SK-N-DZ (cell line): Measurements from ENCODE around the gene IL27RA.
A peak's percentile ranks its signal among the peaks of the same experiment; 100 is the strongest.

ENCODE experiments used
- DNase-seq: peaks from one replicate; pipeline ENCODE4 v3.0.0-alpha.2; 2015; ENCODE audit warnings: low spot score

IL27RA gene

DNA sequence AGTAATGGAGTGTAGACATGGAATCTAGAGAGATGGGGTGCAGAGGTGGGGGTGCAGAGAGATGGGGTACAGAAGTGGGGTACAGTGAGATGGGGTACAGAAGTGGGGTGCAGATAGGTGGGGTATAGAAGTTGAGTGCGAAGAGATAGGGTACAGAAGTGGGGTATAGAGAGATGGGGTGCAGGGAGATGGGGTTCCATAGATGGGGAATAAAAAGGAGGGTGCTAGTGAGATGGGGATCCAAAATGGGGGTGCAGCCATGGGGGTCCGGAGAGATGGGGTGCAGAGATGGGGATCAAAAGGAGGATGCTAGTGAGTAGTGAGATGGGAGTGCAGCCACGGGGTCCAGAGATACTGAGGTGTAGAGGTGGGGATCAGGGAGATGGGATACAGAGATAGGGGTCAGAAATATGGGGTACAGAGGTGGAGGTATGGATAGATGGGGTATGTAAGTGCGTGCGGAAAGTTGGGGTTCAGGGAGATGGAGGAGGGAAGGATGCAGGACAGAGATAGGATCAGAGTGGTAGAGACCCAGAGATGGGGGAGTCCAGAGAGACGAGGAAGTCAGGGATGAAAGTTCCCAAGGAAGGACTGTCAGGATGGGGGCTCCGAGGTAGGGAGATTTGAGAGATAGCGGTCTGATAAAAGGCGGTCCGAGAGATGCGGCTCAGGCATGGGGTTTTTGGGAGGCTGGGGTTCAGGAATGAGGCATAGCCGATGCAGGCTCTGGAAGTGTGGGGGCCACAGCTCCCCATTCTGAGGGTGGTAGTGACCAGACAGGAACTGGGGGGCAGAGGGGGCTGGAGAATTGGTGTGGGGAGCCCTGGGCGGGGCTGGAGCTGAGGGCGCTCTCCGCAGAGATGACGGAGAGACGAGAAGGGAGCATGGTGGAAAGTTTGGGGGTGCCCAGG, 26.9 kb downstream of the IL27RA start:
- DNase-seq = no peak

DNA sequence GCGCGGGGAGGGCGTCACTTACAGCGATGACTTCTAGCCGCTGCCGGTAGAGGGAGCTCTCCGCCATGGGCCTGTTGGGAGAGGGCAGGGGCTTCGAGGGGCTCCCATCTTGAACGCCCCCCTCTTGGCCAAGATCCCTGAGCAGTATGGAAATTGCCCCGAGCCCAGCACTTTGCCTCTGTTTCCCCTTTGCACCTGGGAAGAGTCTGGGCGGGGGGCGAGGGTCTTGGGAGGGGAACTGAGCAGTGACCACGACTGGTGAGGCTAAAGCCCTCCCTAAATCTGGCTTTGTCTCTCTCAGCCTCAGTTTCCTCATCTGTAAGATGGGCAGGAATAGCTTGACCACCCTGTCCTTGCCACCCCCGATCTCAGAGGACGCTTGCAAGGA, 27.5 kb downstream of the IL27RA start:
- DNase-seq = no peak

DNA sequence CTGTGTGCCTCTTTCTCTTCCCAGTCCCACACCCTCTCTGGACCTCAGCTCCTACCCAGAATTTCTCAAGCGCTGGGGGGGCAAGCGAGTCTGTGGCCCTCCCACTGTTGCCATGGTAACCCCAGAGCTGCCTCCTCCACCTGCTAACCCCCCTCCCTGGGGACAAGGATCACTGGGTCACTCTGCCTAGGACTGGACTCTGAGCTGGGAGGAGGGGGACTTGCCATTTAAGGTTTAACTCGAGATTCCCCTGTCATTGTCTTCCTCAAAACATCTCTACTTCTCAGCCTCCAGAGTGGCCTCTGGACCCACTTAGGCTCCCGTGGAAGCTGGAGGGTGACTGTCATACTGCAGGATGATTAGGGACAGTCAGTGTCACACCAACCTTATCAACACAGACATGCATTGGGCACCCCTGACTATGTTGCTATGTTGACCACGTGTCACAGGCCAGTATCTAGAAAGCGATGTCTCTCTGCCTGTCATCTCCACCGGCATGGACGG, 28.1 kb downstream of the IL27RA start:
- no peak for DNase-seq

DNA sequence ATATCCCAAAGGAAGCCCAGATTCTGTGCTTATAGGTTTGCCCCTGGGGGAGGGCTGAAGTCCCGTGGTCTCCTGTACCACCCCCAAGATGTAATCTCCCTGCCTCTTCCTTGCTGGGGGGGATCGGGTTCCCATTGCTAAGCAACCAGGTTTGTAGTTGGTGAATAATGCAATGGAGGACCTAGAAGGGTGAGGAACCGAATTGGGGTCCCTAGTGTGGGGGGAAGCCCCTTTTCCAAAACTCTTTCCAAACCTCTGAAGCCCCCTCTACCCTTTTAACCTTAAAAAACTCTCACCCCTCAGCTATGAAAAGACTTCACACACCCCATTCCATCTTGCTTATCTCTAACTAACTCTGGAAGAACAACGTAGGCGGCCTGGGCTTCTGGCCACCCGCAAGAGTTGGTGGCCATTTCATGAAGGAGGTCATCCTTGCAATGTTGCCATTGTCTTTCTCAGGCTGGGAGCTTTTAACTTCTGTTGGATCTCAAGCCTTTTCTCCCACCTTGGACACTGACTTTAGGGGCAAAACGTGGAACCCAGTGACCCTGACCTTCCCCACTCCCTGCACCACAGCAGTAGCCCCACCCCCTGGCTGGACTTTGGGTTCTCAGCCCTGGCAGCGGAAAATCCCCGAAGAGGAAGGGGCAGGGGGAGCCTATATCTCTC, 29.7 kb downstream of the IL27RA start:
- no peak for DNase-seq

DNA sequence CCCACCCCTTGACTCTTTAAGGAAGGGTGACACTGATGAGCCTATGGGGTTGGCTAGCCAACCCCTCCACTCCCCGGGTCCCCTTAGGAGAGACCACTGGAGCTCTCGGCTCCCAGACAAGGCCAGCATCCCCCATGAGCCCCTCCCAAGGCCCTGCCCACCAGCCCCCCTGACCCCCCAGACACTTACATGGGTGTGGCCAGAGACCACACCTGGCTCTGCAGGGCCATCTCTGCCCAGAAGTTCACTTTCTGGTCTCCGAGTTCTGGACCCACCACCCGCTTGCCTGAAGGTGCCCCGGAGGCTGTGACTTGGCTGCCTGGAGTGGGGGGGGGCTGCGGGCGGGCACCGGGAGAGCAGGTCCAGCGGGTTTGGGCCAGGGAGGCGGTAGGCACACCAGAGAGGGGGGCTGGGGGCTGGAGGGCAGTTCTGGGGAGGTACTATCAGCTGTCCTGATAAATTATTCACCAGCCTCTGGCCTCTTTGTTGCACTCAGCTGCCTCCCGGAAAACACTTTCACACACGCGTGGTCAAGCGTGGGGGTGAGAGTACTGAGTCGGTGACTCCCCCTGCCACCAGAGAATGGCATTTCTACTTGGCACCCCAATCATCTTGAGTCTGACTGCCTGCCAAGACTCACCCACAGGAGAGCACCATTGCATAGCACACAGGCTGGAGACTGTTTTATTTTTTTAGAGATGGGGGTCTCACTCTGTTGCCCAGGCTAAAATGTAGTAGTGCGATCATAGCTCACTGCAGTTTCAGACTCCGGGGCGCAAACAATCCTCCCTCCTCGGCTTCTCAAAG, 30.4 kb downstream of the IL27RA start, which contains the start of gene PALM3:
PALM3 (minus strand) TSS at position 326 of the 807 bp plus-strand sequence; CDS start at position 230, 96 bp downstream.
- DNase-seq = no peak

DNA sequence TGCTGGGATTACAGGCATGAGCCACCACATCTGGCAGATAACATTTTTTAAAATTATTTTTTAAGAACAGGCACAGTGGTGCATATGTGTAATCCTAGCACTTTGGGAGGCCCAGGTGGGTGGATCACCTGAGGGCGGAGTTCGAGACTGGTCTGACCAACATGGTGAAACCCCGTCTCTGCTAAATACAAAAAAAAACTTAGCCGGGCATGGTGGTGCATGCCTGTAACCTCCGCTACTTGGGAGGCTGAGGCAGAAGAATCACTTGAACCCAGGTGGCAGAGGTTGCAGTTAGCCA, 30.9 kb downstream of the IL27RA start:
- DNase-seq = no peak

DNA sequence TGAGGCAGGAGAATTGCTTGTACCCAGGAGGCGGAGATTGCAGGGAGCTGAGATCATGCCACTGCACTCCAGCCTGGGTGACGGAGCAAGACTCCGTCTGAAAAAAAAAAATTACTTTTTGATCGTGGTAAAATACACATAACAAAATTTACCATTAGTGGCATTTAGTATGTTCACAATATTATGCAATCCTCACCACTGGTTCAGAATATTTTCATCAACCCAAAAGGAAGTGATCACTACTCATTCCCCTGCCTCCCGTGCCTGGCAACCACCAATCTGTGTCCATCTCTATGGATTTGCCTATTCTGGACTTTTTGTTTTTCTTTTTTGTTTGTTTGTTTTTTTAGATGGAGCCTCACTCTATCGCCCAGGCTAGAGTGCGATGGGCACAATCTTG, 31.5 kb downstream of the IL27RA start:
- DNase-seq = no peak

DNA sequence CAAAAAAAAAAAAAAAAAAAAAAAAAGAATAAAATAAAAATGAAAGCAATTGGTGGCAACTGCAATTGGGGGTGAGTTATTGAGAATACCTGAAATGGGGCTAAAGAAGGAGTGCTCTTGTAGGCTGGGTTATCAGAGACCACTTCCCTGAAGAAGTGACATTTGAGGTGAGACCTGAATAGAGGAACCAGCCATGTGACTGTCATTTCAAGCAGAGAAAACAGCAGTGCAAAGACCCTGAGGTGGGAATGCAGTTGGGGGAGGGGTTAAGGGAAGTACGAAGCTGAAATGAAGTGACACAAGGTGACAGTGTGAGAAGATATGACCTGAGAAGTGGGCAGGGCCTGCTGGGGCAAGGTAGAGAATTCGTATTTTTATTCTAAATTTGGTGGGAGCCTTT, 34.6 kb downstream of the IL27RA start:
- DNase-seq = no peak

DNA sequence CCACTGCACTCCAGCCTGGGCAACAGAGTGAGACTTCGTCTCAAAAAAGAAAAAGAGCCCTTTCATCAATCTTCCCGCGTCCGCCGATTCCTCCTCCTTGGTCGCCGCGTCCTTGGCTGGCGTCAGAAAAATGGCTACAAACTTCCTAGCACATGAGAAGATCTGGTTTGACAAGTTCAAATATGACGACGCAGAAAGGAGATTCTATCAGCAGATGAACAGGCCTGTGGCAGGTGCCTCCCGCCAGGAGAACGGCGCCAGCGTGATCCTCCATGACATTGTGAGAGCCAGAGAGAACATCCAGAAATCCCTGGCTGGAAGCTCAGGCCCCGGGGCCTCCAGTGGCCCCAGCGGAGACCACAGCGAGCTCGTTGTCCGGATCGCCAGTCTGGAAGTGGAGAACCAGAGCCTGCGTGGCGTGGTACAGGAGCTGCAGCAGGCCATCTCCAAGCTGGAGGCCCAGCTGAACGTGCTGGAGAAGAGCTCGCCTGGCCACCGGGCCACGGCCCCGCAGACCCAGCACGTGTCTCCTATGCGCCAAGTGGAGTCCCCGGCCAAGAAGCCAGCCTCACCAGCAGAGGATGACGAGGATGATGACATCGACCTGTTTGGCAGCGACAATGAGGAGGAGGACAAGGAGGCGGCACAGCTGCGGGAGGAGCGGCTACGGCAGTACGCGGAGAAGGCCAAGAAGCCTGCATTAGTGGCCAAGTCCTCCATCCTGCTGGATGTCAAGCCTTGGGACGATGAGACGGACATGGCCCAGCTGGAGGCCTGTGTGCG, 38.9 kb downstream of the IL27RA start:
- peak; percentile 43 for DNase-seq

DNA sequence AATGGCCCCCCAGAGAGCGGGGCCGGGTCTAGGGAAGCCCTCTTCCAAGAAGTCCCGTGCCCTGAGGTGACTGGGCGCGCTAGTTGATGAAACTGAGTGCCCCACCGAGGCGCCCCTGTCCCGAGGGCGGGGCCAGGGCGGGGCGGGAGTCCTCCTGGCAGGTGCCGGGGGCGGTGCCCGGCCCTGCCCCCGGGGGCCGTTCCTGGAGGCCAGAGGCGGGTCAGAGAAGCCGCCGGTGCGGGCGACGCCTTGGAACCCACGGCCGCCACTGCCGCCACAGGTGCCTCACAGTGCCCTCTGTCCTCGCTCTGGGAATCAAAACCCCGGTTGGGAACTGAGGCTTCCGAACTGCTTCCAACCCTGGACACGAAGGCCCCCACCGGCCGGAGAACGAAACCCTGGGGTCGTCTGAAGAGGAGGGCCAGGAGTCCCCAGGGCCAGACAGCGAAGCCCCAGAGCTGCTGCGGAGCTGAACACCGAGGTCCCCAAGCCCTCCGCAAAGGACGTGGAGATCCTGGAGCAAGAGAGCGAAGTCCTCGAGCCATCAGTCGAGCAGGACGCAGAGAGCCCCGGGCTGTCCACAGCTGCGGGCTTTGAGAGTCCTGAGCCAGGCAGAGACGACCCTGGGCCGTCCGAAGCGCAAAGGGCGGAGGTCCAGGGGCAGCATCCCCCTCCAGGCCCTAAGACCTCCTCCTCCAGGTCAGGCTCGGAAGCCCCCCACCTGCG, 41.1 kb downstream of the IL27RA start, which contains the start of gene MISP3:
MISP3 (plus strand) TSS at position 252 of the 726 bp plus-strand sequence. CDS start 524 bp downstream, outside the sequence.
- peak; percentile 41 for DNase-seq

DNA sequence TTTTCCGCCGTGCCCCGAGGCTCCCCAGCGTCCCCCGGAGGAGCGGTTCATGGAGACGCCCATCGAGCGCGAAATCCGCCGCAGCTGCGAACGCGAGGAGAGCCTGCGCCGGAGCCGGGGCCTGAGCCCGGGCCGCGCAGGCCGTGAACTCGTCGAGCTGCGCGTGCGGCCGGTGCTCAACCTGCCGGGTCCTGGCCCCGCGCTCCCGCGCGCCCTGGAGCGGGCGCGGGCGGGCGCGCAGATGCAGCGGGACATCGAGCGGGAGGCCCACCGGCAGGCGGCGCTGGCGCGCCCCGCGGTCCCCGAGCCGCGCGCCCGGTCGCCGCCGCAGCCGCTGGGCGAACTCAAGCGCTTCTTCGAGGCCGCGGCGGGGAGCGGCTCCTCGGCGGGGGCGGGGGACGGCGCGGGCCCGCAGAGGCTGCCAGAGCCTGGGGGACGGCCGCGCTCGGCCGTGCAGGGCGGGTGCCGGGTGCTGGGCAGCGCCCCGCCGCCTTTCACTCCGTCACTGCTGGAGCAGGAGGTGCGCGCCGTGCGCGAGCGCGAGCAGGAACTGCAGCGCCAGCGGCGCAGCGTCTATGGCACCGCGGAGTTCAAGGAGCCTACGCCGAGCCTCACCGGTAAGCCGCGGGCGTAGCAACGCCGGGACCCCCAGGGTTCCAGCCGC, 41.8 kb downstream of the IL27RA start:
- DNase-seq = peak; percentile 60

DNA sequence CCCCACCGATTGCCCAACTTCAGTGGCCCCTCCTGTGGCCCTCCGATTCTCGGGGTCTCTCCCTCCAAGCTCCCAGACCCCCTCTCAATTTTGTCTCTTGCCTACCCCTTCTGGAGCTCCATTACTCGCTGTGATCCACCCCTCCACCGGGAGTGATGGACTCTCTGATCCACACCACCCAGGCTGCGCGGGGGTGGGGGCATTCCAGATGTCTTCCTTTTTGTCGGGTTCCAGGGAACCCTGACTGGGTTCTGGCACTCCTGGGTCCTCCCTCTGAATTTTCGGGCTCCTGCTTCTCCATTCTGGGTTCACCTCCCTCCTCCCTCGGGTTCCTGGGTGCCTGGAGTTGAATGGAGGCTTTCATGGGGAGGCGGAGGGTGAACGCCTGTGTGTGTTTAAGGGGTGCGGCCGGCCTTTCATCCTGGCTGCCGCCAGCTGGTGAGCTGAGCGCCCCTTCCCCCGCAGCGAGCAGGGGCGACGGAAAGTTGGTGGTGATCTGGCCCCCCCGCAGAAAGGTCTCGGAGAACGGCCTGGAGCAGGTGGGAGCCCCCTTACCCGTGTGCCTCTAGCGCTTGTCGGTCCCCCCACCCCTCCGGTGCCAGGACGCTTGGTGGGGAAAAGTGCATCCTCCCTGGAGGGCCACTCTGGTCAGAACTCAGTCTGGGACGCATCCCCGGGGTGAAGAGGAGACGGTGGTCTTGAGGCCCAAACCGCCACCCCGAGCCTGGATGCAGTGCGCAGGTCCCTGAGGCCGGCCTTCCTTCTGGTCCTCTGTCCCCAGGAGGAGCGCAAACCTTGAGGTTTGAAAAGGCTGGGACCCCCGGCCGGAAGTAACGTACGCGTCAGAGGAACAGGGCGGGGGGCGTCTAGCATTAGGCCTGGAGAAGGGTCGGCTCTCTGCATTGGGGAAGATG, 42.6 kb downstream of the IL27RA start:
- peak; percentile 38 for DNase-seq

DNA sequence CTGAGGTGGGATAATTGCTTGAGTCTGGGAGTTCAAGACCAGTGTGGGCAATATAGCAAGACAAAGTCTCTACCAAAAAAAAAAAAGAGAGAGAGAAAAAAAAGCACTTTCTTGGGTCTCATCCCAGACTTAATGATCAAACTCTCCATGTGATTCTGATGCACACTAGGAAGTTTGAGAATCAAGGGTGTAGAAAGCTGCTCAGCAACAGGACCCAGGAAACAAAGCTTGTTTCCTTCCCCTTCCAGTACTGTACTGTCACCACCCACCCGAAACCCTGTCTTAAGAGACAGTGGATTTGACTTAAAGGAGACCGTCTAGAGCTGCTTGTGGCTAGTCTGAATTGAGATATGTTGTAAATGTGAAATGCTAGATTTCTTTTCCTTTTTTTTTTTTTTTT, 46.8 kb downstream of the IL27RA start:
- DNase-seq = no peak

DNA sequence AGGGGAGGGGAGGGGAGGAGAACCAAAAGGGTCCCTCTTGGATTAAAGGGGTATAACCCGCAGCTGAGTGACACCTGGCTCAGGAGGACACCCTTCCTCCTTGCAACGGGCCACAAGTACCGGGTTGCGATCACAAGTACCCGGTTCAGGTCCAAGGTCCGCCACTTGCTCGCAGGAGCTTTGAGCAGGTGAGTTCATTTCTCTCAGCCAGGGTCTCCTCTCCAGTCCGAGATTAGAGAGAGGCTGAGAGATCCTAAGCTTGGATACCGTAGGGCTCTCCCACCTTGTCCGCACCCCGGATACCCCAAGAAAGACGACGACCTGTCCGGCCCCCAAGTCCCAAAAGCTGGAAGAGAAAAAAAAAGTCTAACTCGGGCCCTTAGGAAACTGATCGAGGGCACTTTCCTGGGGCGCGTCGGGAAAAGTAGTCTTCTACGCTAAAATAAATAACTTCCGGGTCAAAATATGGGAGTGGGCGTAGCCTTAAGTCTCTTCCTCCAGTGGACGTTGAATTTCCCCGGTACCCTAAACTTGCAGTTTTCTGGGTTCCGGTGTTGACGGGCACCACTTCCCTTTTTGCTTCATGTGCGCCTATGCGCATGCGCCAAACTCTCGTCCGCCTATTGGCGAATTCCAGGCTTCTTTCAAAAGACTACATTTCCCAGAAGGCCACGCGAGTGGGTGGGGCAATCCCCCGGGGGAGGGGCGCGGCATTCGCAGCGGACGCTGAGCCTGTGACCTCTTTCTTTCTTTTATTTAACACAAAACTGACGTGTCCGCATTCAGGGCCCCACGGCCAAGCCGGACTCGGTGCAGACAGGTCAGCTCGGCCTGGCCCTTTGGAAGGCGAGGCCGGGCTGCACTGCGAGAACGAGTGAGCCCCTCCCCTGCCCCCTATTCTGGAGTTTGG, 49.6 kb downstream of the IL27RA start:
- DNase-seq = peak; percentile 99

DNA sequence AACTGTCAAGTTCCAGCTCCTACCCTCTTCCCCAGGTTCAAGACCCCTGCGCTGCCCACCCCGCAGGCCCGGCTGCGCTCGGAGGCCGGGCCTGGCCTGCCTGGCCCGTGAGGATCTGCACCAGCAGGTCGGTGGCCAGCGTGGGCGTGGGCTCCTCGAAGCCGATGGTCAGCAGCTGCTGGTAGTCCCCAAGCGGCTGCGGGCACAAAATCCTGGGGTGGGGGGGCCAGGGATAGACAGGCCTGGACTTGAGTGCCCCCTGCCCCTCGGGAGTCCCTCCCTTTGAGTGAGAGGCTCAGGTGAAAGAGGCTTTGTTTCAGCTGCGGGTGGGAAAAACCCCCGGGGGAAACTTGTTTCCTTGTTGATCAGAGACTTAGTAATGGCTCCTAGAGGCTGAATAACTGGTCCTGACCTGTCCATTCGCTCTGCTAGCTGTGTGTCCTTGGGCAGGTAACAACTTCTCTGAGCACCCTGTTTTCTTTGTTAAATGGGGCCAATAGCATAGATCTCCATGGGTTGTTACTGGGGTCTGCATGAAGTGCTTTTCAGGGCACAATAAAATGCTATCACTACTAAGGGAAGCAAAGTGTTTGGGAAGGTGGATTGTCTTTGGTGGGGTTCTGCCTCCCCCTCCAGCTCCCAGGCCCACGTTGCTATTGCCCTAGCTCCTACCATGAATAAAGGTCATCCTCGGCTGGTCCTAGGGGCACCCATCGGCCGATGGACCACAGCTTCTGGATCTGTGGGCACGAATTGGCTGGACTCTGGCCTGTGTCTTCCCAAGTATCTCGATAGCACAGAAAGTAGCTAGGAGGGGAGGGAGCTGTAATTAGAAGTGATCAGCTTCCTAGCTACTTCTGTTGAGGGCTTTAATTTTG, 50.5 kb downstream of the IL27RA start:
- no peak for DNase-seq

DNA sequence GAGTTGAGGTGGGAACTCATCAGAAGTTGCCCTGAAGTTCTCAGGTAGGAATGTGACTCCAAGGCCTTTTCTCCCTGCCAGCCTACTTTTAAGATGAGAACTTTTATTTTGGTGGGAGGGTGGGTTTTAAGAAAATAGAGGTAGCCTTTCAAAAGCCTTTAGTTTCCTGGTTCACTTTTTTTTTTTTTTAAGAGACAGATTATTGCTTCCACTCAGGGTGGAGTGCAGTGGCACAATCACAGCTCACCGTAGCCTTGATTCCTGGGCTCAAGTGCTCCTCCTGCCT, 51.1 kb downstream of the IL27RA start:
- DNase-seq = no peak
